Heart right ventricle (tissue), 16 donors: Measurements from ENCODE around the gene CFAP44. TPM values are rescaled to one million over a fixed set of nuclear protein-coding genes. Genes with fewer than 3 reads are reported as not detected.

ENCODE experiments used
- ATAC-seq, 8 donors: fragments of 200-7000 bp; cut with Tn5 transposase; one replicate each; pipeline ENCODE4 v1.9.1; 2020; ENCODE audit warnings: mild to moderate bottlenecking in 8 of 8, moderate library complexity in 8 of 8, moderate number of reproducible peaks in 1 of 8
- DNase-seq, 2 donors: peaks; one replicate each; pipeline ENCODE4 v3.0.0-alpha.2; 2020
- H3K27ac ChIP-seq, 10 donors: fragments of 200-600 bp; sonication (generic) in 2 of 10; one replicate each; pipeline versions ENCODE4 v1.5.0 to v1.8.0; 2020 to 2022; ENCODE audit warnings: mild to moderate bottlenecking in 3 of 10
- H3K27me3 ChIP-seq, 7 donors: fragments of 200-600 bp; one replicate each; pipeline ENCODE4 v1.8.0; 2021 to 2022; ENCODE audit warnings: mild to moderate bottlenecking in 2 of 7
- H3K36me3 ChIP-seq, 9 donors: fragments of 200-600 bp; sonication (generic) in 1 of 9; one replicate each; pipeline versions ENCODE4 v1.5.0 to v1.8.0; 2020 to 2022; ENCODE audit warnings: mild to moderate bottlenecking in 2 of 9
- H3K4me1 ChIP-seq, 9 donors: fragments of 200-600 bp; sonication (generic) in 1 of 9; one replicate each; pipeline versions ENCODE4 v1.5.0 to v1.8.0; 2020 to 2022; ENCODE audit warnings: mild to moderate bottlenecking in 4 of 9
- H3K4me3 ChIP-seq, 10 donors: fragments of 200-600 bp; sonication (generic) in 2 of 10; one replicate each; pipeline versions ENCODE4 v1.5.0 to v1.8.0; 2020 to 2022; ENCODE audit warnings: mild to moderate bottlenecking in 7 of 10, moderate library complexity in 2 of 10
- H3K9me3 ChIP-seq, 11 donors: fragments of 200-600 bp in 10 of 11; sonication (generic) in 2 of 11; one replicate each; pipeline versions ENCODE4 v1.5.0 to v1.8.0; 2013 to 2022; ENCODE audit warnings: mild to moderate bottlenecking in 2 of 11, control low read depth in 1 of 11, moderate library complexity in 1 of 11
- CTCF ChIP-seq, 9 donors: fragments of 200-600 bp; sonication (generic) in 2 of 9; IDR thresholded peaks; one replicate each; pipeline versions ENCODE4 v1.5.0 to v1.8.0; 2021 to 2022; ENCODE audit warnings: antibody characterized with exemption in 9 of 9, mild to moderate bottlenecking in 5 of 9, moderate library complexity in 1 of 9
- WGBS, 2 donors: extraction: QIAGEN DNeasy Blood & Tissue Kit; methylation state at CpG; one replicate each; pipeline ENCODE4 v1.1.7; 2013; ENCODE audit warnings: inconsistent platforms in 1 of 2; 5-methylcytosine and 5-hydroxymethylcytosine counted together
- intact Hi-C, 10 donors: fragments of 100-400 bp; cut with DNase I; formaldehyde crosslinking; loops; one replicate each; pipeline versions ENCODE4 v1.11.1 to v1.14.2; 2022
- microRNA-seq, 2 donors: library from miRNA; unstranded; fragments of <30 nt; microRNA quantifications; one replicate each; pipeline ENCODE4 v1.2.0, GENCODE V29; 2021
- polyA plus RNA-seq, 2 donors: library from polyadenylated mRNA; stranded (reverse); fragments of 200-250 nt; gene quantifications; one replicate each; pipeline ENCODE4 v1.2.3, GENCODE V29; 2013
- total RNA-seq, 10 donors: library from RNA; stranded (reverse); fragmentation: NEBNext Ultra II Directional in 3 of 10; extraction: Animal tissue kit (Norgen Biotek cat#: 25700) in 3 of 10; gene quantifications; one replicate each; pipeline versions ENCODE4 v1.2.1 to v1.2.4, GENCODE V29; 2021 to 2023
- donor health status: Arrhythmogenic right ventricular cardiomyopathy.
- donor health status: ischemic (EF 13 %, LVEDD 7.1; RV severe dilation, severe dysfunction).
- donor health status: healthy with polysubstance abuse.
- donor health status: DM: no; HTN: yes; CAD: no.
- donor health status: DM: no; HTN: no; CAD: no.
- donor health status: ischemic (EF 25% LVEDD 6.9; RV normal size, moderate dysfunction).
- donor health status: ischemic (EF 25% LVEDD 5.7; RV mildly dilated, moderate dysfunction).
- donor health status: healthy.
- donor health status: DM: yes; HTN: yes; CAD: no.
- donor health status: Ischemic cardiomyopathy.
- donor health status: ischemic (EF 35%, LVEDD 5.7; RV mildly dilated, moderate dysfunction).
- donor health status: nonischemic (EF 11% LVEDD 7.7; RV severe dilation, severe dysfunction).
- donor health status: DM: yes; HTN: yes; CAD: no.
- donor health status: PGD.
- donor health status: ischemic (EF 29% LVEDD 5.4; RV normal size, mild dysfunction).
- donor health status: nonischemic (EF 23%, LVEDD 6.1; RV moderate dilation, normal function).

The CFAP44 gene
- total and polyA plus RNA-seq, 12 donors, result 0.98 to 4.9 (median 2.0) TPM

GRCh38 chr3:113421082-113421481 is 20.2 kb downstream of the CFAP44 start:
- no peak overlapping the region for H3K27ac ChIP-seq
- no peaks in the 10 kb centered on the region for H3K4me1 ChIP-seq
- ATAC-seq (no peak), DNase-seq (no peak)
- no peak for TF ChIP-seq CTCF (IDR thresholded peaks at IDR 0.05)
- peaks cover 0 to 33% (median 6%) of the 10 kb centered on the region in 9 donors for H3K36me3 ChIP-seq
- no peaks in the 10 kb centered on the region for H3K27me3 ChIP-seq
- no peak overlapping the region for H3K4me3 ChIP-seq
- H3K9me3 ChIP-seq, result peaks cover 0 to 13% (median 0%) of the 10 kb centered on the region in 11 donors
- intact Hi-C loops, result no loop called here
- WGBS, 2 donors, result 94 to 96% methylated on average over 3 of the region's 3 CpGs

- intact Hi-C loops, result no loop called here
- Histone ChIP-seq H3K9me3 (peaks cover 0 to 38% (median 6%) of the 10 kb centered on the region in 11 donors), H3K4me3 (no peak overlapping the region), H3K36me3 (peaks cover 0 to 12% (median 0%) of the 10 kb centered on the region in 9 donors), H3K27me3 (no peaks in the 10 kb centered on the region), H3K27ac (no peak overlapping the region), H3K4me1 (no peaks in the 10 kb centered on the region)
- no peak for DNase-seq
- ATAC-seq, result no peak
- 90 to 92% methylated on average over 5 of the region's 5 CpGs for WGBS, 2 donors
- TF ChIP-seq CTCF (IDR thresholded peaks at IDR 0.05), result no peak
These were observed 31.6 kb downstream of the CFAP44 start for GRCh38 chr3:113409676-113410075.

GRCh38 chr3:113405180-113405579 is 36.1 kb downstream of the CFAP44 start:
- Histone ChIP-seq H3K9me3 (peaks cover 0 to 2% (median 0%) of the 10 kb centered on the region in 11 donors), H3K36me3 (peaks cover 0 to 43% (median 9%) of the 10 kb centered on the region in 9 donors), H3K4me1 (no peaks in the 10 kb centered on the region), H3K27me3 (no peaks in the 10 kb centered on the region), H3K27ac (no peak overlapping the region), H3K4me3 (no peak overlapping the region)
- intact Hi-C loops, result no loop called here
- ATAC-seq (no peak), DNase-seq (no peak)
- 37 to 51% methylated on average over 1 of the region's 1 CpG for WGBS, 2 donors
- no peak for TF ChIP-seq CTCF (IDR thresholded peaks at IDR 0.05)

- H3K9me3 ChIP-seq, result no peaks in the 10 kb centered on the region
- TF ChIP-seq CTCF (IDR thresholded peaks at IDR 0.05), result no peak
- no peak for DNase-seq
- H3K27ac ChIP-seq, result no peak overlapping the region
- H3K4me1 ChIP-seq, result no peaks in the 10 kb centered on the region
- H3K27me3 ChIP-seq, result no peaks in the 10 kb centered on the region
- H3K4me3 ChIP-seq, result no peak overlapping the region
- ATAC-seq, result no peak
- H3K36me3 ChIP-seq, result peaks cover 0 to 48% (median 9%) of the 10 kb centered on the region in 9 donors
- 87 to 100% methylated on average over 1 of the region's 1 CpG for WGBS, 2 donors
- intact Hi-C loops, result no loop called here
These were observed 36.7 kb downstream of the CFAP44 start for GRCh38 chr3:113404637-113405036.

Small RNAs within 50 kb of the gene (microRNA-seq; reads per million reads assigned to microRNA genes)
- gene MIR8076, result 0 reads per million in 2 donors

Other genes starting within 250 kb of the CFAP44 start
- 10 to 100 TPM in 1 of 10 donors, 1 to 10 TPM in 9; 2.9 to 13.9 (median 5.4) TPM for gene BOC, start 229.9 kb downstream of the CFAP44 start, total RNA-seq
- gene BOC, start 229.9 kb downstream of the CFAP44 start, polyA plus RNA-seq, result 1 to 10 TPM; 2.1 to 3.8 TPM
- 1 to 10 TPM; 2.8 to 7.9 (median 5.0) TPM for gene SPICE1, start 73.7 kb upstream of the CFAP44 start, total RNA-seq
- gene SPICE1, start 73.7 kb upstream of the CFAP44 start, polyA plus RNA-seq, result 1 to 10 TPM; 1.7 to 2.3 TPM
- gene SIDT1, start 91.1 kb upstream of the CFAP44 start, total RNA-seq, result 1 to 10 TPM in 5 of 10 donors, under 1 TPM in 5; 0.55 to 2.4 (median 0.97) TPM
- under 1 TPM; 0.32 to 0.66 TPM for gene SIDT1, start 91.1 kb upstream of the CFAP44 start, polyA plus RNA-seq